PFSK-1 (cell line): ENCODE measurements around the gene DGUOK. TPM values are rescaled to one million over a fixed set of nuclear protein-coding genes. Genes with fewer than 3 reads are reported as not detected.

Source experiments
- FOXP2 ChIP-seq: optimal IDR thresholded peaks from 2 replicates; pipeline ENCODE3; 2011; ENCODE audit warnings: borderline replicate concordance, control low read depth, inconsistent platforms; ENCODE audit not compliant: insufficient read depth; ENCODE audit errors: extremely low read length, extremely low read depth
- POLR2AphosphoS5 ChIP-seq: IDR thresholded peaks from 2 replicates; pipeline ENCODE4 v1.6.1; 2012; ENCODE audit warnings: low read depth, mild to moderate bottlenecking, control low read depth, low read length, moderate library complexity
- SIN3A ChIP-seq: IDR thresholded peaks from 2 replicates; pipeline ENCODE4 v1.6.1; 2012; ENCODE audit warnings: mild to moderate bottlenecking, low read length, moderate library complexity, borderline replicate concordance; ENCODE audit not compliant: insufficient read depth
- TAF1 ChIP-seq: IDR thresholded peaks from 2 replicates; pipeline ENCODE4 v1.6.1; 2012; ENCODE audit warnings: low read length, control low read depth, borderline replicate concordance; ENCODE audit not compliant: insufficient read depth
- polyA plus RNA-seq: library from polyadenylated mRNA; unstranded; fragments of >200 nt; gene quantifications from one replicate; pipeline ENCODE4 v1.2.1, GENCODE V29; 2012; ENCODE audit warnings: low read depth, missing spikeins; ENCODE audit not compliant: insufficient read length
- TF ChIP-seq, protein P1 (sequence below), 2 experiments: IDR thresholded peaks; 2 replicates each; pipeline versions ENCODE4 v1.6.1 to v1.8.0; 2011 to 2012; ENCODE audit warnings: low read depth in 2 of 2, low read length in 2 of 2, control low read depth in 1 of 2, inconsistent platforms in 1 of 2, mild to moderate bottlenecking in 1 of 2, moderate library complexity in 1 of 2; ENCODE audit not compliant: insufficient read depth in 1 of 2

DGUOK gene
- polyA plus RNA-seq = 43.2 TPM

DNA sequence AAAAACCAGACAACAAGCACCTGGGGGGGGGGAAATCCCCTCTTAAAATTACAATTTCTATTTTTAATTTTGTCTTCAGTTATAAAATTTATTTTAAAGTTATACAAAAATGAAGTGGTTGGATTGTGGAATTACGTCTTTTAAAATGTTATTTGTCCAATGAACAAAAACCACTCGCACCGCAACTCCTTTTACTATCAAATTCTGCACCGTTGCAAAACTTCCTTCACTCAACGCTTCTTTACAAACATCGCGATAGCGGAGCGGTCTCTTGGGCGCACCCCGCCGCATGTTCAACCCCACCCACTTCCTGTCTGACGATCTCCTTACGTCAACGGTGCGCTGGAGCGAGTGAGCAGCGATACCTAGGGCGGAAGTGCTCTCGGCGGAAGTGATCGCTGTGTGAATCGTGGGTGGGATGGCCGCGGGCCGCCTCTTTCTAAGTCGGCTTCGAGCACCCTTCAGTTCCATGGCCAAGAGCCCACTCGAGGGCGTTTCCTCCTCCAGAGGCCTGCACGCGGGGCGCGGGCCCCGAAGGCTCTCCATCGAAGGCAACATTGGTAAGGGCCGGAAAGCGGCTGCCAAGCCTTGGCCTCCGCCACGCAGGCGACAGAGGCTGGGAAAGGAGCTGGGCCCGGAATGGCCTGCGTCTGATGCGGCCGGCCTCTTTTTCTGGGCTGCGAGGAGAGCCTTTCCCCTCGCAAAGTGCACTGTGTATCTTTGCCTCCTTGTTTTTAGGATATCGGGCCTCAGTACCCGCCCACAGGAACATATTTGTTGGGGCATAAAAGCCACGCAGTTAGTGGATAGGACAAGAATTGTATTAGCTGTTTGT lies at the start of gene DGUOK:
TSS of gene DGUOK (plus strand) at position 388 of the 835 bp plus-strand sequence. CDS start at position 419, 31 bp downstream.
- TF ChIP-seq, protein P1, sequence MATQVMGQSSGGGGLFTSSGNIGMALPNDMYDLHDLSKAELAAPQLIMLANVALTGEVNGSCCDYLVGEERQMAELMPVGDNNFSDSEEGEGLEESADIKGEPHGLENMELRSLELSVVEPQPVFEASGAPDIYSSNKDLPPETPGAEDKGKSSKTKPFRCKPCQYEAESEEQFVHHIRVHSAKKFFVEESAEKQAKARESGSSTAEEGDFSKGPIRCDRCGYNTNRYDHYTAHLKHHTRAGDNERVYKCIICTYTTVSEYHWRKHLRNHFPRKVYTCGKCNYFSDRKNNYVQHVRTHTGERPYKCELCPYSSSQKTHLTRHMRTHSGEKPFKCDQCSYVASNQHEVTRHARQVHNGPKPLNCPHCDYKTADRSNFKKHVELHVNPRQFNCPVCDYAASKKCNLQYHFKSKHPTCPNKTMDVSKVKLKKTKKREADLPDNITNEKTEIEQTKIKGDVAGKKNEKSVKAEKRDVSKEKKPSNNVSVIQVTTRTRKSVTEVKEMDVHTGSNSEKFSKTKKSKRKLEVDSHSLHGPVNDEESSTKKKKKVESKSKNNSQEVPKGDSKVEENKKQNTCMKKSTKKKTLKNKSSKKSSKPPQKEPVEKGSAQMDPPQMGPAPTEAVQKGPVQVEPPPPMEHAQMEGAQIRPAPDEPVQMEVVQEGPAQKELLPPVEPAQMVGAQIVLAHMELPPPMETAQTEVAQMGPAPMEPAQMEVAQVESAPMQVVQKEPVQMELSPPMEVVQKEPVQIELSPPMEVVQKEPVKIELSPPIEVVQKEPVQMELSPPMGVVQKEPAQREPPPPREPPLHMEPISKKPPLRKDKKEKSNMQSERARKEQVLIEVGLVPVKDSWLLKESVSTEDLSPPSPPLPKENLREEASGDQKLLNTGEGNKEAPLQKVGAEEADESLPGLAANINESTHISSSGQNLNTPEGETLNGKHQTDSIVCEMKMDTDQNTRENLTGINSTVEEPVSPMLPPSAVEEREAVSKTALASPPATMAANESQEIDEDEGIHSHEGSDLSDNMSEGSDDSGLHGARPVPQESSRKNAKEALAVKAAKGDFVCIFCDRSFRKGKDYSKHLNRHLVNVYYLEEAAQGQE (IDR thresholded peaks at IDR 0.05; ENCODE audit: insufficient read depth in 1 of 2, low read depth in 2 of 2, low read length in 2 of 2) = peak in 1 of 2 experiments; percentile 43; a peak in 1 of 4 replicates
- peak; percentile 92; the same call in 1 of the 2 replicates for TF ChIP-seq SIN3A
- peak; percentile 91; the same call in 1 of the 2 replicates for TF ChIP-seq TAF1
- TF ChIP-seq POLR2AphosphoS5 = peak; percentile 96
- peak; percentile 88 for TF ChIP-seq FOXP2

DNA sequence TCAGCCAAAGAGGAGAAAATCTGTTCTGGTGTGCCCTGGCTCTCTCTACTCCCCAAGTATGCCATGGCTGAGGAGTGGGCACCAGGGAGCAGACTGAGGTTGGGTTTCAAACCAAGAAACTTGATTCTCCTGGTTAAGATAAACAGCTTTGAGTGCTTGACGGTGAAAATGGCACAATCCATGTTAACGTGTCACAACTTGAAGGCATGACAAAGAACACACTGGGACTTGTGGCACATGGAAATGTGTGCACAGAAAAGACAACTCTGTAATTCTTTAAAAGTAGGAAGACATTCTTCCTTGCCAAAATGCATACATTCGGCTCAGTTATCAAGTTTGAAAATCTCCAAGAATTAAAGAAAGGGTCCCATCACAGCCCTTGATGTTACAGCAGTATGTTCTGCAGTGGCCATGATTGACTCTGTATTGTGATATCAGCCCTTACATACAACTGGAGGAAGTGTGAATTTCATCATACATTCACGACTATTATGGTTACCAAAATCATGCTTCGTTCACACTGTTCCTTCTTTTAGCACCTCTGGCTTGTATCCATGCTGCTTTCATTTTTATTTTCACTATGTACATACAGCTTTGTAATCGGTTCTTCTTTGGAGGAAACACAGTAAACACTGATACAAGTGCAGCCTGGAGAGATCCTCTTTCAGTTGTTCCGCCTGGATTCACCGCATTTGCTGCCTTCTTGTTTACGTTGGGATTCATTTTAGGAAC lies 49.4 kb upstream of the DGUOK start:
- TF ChIP-seq TAF1 (no peak), POLR2AphosphoS5 (no peak), FOXP2 (no peak), SIN3A (no peak)
- TF ChIP-seq, protein P1 (IDR thresholded peaks at IDR 0.05; ENCODE audit: insufficient read depth in 1 of 2, low read depth in 2 of 2, low read length in 2 of 2) = no peak

DNA sequence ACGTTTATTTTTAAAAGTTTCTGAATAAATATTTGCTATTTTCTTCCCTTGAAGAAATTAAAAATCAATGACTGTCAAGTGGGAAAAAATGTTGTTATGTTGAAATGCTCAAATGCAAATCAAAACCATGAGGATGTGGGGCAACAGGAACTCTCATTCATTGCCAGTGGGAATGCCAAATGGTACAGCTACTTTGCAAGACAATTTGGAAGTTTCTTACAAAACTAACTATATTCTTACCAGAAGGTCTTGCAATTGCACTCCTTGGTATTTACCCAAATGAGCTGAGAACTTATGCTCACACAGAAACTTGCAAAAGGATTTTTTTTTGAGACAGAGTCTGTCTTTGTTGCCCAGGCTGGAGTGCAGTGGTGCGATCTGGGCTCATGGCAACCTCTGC lies 41.3 kb upstream of the DGUOK start:
- no peak for TF ChIP-seq FOXP2
- TF ChIP-seq, protein P1 (IDR thresholded peaks at IDR 0.05; ENCODE audit: insufficient read depth in 1 of 2, low read depth in 2 of 2, low read length in 2 of 2) = no peak
- TF ChIP-seq TAF1 = no peak
- no peak for TF ChIP-seq SIN3A
- TF ChIP-seq POLR2AphosphoS5 = no peak

DNA sequence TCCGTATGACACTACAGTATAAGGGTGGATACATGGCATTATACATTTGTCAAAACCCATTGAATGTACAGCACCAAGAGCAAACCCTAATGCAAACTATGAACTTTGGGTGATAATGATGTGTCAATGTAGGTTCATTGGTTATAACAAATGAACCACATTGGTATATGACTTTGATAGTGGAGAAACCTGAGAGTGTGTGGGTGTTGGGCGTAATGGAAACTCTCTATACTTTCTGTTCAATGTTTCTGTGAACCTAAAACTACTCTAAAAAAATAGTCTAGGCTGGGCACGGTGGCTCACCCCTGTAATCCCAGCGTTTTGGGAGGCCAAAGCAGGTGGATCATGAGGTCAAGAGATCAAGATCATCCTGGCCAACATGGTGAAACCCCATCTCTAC lies 40.3 kb upstream of the DGUOK start:
- TF ChIP-seq TAF1 = no peak
- TF ChIP-seq SIN3A = no peak
- no peak for TF ChIP-seq FOXP2
- TF ChIP-seq POLR2AphosphoS5 = no peak
- TF ChIP-seq, protein P1 (IDR thresholded peaks at IDR 0.05; ENCODE audit: insufficient read depth in 1 of 2, low read depth in 2 of 2, low read length in 2 of 2) = no peak
